A673 (cell line): ENCODE data around the gene TRIM37. TPM values are rescaled to one million over a fixed set of nuclear protein-coding genes. Genes with fewer than 3 reads are reported as not detected.

Experiments used
- BruUV-seq: library from RNA; stranded (reverse); fragments of 400-500 nt; replicated peaks from 2 replicates; lab custom pipeline; 2021; lab: Mats Ljungman, UMichigan
- CTCF ChIA-PET: fragments of 300-600 bp; sonication (Branson Sonifier 250); formaldehyde crosslinking; loops from one replicate; lab custom pipeline; 2022; ENCODE audit warnings: antibody characterized with exemption; lab: Charles Lee
- POLR2A ChIA-PET: fragments of 300-600 bp; sonication (Branson Sonifier 250); formaldehyde crosslinking; loops from one replicate; lab custom pipeline; 2022; ENCODE audit warnings: antibody characterized with exemption; ENCODE audit not compliant: low non-redundant PET; lab: Charles Lee
- DNase-seq: peaks from one replicate; pipeline ENCODE4 v3.0.0-alpha.2; 2015; ENCODE audit warnings: low spot score
- H3K27ac ChIP-seq: fragments of 200-600 bp; sonication (generic); 2 replicates; pipeline ENCODE4 v1.5.1; 2016; ENCODE audit warnings: mixed run types, low read depth, mild to moderate bottlenecking, mixed read lengths, antibody characterized with exemption, low read length; ENCODE audit not compliant: poor library complexity, severe bottlenecking
- H3K27me3 ChIP-seq: fragments of 200-600 bp; sonication (generic); replicated peaks from 2 replicates; pipeline ENCODE4 v1.6.1; 2017; ENCODE audit warnings: mixed run types, low read depth, mild to moderate bottlenecking, mixed read lengths, antibody characterized with exemption, low read length; ENCODE audit not compliant: insufficient read depth, poor library complexity
- H3K36me3 ChIP-seq: fragments of 200-600 bp; sonication (generic); 2 replicates; pipeline ENCODE4 v1.6.1; 2016; ENCODE audit warnings: mixed run types, mild to moderate bottlenecking, mixed read lengths, antibody characterized with exemption, low read length; ENCODE audit not compliant: insufficient read depth, poor library complexity, severe bottlenecking
- H3K4me1 ChIP-seq: fragments of 200-600 bp; sonication (generic); 2 replicates; pipeline ENCODE4 v1.6.1; 2017; ENCODE audit warnings: mixed run types, mild to moderate bottlenecking, mixed read lengths, antibody characterized with exemption, low read length; ENCODE audit not compliant: insufficient read depth, poor library complexity, severe bottlenecking
- H3K4me3 ChIP-seq: fragments of 200-600 bp; sonication (generic); 2 replicates; pipeline ENCODE4 v1.5.1; 2016; ENCODE audit warnings: low read depth, mixed run types, mild to moderate bottlenecking, mixed read lengths, low read length; ENCODE audit not compliant: poor library complexity, severe bottlenecking
- H3K9me3 ChIP-seq: fragments of 200-600 bp; sonication (generic); 2 replicates; pipeline ENCODE4 v1.6.1; 2016; ENCODE audit warnings: mixed run types, low read depth, mild to moderate bottlenecking, mixed read lengths, antibody characterized with exemption, low read length; ENCODE audit not compliant: poor library complexity, severe bottlenecking
- EZH2 ChIP-seq: fragments of 200-600 bp; sonication (generic); IDR thresholded peaks from 2 replicates; pipeline ENCODE4 v1.6.1; 2017; ENCODE audit warnings: borderline replicate concordance, low read depth, mild to moderate bottlenecking, mixed read lengths, antibody characterized with exemption, low read length; ENCODE audit not compliant: poor library complexity, severe bottlenecking
- intact Hi-C: fragments of 100-400 bp; cut with micrococcal nuclease; formaldehyde crosslinking; loops from one replicate; pipeline ENCODE4 v1.10.0; 2022; ENCODE audit not compliant: unreplicated experiment
- total RNA-seq: library from RNA; stranded (reverse); gene quantifications from 2 replicates; pipeline ENCODE4 v1.2.3, GENCODE V29; 2021
- TF ChIP-seq, protein P1 (sequence below): fragments of 300-800, 200-600 bp; sonication (generic); conservative IDR thresholded peaks from 2 replicates; pipeline ENCODE4 v1.5.1; 2017; ENCODE audit warnings: low read depth, mild to moderate bottlenecking, antibody characterized with exemption, low read length, moderate library complexity, mixed read lengths

Gene TRIM37
- total RNA-seq, 1 experiment from 2014 or later, result 39.4 TPM

- H3K4me1 ChIP-seq, result peaks cover 10% of the 10 kb centered on the region
- H3K9me3 ChIP-seq, result no peaks in the 10 kb centered on the region
- CTCF ChIA-PET, result no interaction called here
- no peaks in the 10 kb centered on the region for H3K27me3 ChIP-seq
- POLR2A ChIA-PET, result no interaction called here
- BruUV-seq, result no TSS peak
- TF ChIP-seq EZH2, result no peak
- TF ChIP-seq, protein P1, sequence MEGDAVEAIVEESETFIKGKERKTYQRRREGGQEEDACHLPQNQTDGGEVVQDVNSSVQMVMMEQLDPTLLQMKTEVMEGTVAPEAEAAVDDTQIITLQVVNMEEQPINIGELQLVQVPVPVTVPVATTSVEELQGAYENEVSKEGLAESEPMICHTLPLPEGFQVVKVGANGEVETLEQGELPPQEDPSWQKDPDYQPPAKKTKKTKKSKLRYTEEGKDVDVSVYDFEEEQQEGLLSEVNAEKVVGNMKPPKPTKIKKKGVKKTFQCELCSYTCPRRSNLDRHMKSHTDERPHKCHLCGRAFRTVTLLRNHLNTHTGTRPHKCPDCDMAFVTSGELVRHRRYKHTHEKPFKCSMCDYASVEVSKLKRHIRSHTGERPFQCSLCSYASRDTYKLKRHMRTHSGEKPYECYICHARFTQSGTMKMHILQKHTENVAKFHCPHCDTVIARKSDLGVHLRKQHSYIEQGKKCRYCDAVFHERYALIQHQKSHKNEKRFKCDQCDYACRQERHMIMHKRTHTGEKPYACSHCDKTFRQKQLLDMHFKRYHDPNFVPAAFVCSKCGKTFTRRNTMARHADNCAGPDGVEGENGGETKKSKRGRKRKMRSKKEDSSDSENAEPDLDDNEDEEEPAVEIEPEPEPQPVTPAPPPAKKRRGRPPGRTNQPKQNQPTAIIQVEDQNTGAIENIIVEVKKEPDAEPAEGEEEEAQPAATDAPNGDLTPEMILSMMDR, result no peak
- H3K36me3 ChIP-seq, result no peaks in the 10 kb centered on the region
- H3K4me3 ChIP-seq, result peak overlapping the region; percentile 62
- H3K27ac ChIP-seq, result peak overlapping the region; percentile 97
- DNase-seq, result no peak
- intact Hi-C loops, result loop anchor here (5.0 to 10.0 kb wide), 2 partner anchors 44 to 637 kb away; partner anchors contain the start of genes MTMR4 and TRIM37
Measured at GRCh38 chr17:59151591-59151990, 44.9 kb upstream of the TRIM37 start.

- no TSS peak for BruUV-seq
- Histone ChIP-seq H3K4me1 (peaks cover 10% of the 10 kb centered on the region), H3K4me3 (peak overlapping the region; percentile 62), H3K27me3 (no peaks in the 10 kb centered on the region), H3K27ac (no peak overlapping the region), H3K9me3 (no peaks in the 10 kb centered on the region), H3K36me3 (no peaks in the 10 kb centered on the region)
- CTCF ChIA-PET, result interaction anchor here (0.6 kb wide), 1 partner anchor 53 kb away, joined by 3 read pairs; no protein-coding TSS in a partner anchor
- intact Hi-C loops, result loop anchor here (5.0 to 10.0 kb wide), 2 partner anchors 44 to 636 kb away; partner anchors contain the start of genes MTMR4 and TRIM37
- TF ChIP-seq, protein P1, result no peak
- no peak for TF ChIP-seq EZH2
- no peak for DNase-seq
- POLR2A ChIA-PET, result no interaction called here
Measured at GRCh38 chr17:59151006-59151405, 44.3 kb upstream of the TRIM37 start.

GRCh38 chr17:59149841-59150511, 43.3 kb upstream of the TRIM37 start:
- ChIA-PET POLR2A (no interaction called here), CTCF (no interaction called here)
- H3K27me3 ChIP-seq, result no peaks in the 10 kb centered on the region
- BruUV-seq, result no TSS peak
- no peak for DNase-seq
- H3K4me3 ChIP-seq, result no peak overlapping the region
- H3K27ac ChIP-seq, result no peak overlapping the region
- H3K9me3 ChIP-seq, result no peaks in the 10 kb centered on the region
- TF ChIP-seq EZH2, result no peak
- TF ChIP-seq, protein P1, result no peak
- peaks cover 10% of the 10 kb centered on the region for H3K4me1 ChIP-seq
- intact Hi-C loops, result loop anchor here (5.0 to 10.0 kb wide), 2 partner anchors 43 to 635 kb away; partner anchors contain the start of genes MTMR4 and TRIM37
- H3K36me3 ChIP-seq, result no peaks in the 10 kb centered on the region
